ENCODE data around the gene TMEM151B.
A peak's percentile ranks its signal among the peaks of the same experiment; 100 is the strongest.

Gene TMEM151B

DNA sequence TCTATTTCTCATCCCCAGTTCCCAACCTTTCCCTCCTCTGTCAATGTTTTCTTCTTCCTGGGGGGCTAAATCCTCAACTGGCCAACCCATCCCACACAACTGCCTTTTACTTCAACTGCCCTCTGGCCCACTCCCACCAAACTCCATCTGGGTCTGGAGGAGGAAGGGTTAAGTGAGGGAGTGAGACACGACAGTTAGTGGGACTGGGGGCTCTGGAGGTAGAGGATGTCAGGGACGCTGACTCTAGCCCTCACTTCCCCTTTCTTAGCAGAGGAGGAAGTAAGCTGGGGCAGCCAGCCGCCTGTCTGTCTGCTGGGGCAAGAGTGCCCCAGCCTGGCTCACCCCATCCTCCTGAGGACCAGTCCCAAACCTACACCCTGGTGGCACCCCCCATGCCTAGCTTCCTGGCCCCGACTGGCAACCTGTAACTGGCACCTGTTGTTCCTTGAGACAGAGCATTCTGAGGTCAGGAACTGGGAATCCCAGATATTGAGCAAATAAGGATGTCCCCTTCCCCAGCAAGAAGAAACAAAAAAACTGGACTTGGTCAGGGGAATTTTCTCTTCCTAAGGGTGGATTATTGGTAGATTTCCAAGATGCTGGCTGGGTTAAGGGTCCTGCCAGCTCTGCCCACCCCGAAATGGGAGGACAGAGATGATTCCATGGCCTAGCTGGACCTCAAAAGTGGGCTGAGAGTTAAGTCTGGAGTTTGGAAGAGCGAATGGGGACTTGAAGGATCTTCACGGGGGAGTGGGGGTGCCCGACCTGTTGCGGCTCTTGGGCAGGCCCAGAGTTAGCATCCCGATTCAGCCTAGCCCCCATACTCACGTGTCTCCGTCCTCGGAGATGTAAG is 5.9 kb upstream of the TMEM151B start:
- no peak for DNase-seq (ENCODE audit: low spot score)

DNA sequence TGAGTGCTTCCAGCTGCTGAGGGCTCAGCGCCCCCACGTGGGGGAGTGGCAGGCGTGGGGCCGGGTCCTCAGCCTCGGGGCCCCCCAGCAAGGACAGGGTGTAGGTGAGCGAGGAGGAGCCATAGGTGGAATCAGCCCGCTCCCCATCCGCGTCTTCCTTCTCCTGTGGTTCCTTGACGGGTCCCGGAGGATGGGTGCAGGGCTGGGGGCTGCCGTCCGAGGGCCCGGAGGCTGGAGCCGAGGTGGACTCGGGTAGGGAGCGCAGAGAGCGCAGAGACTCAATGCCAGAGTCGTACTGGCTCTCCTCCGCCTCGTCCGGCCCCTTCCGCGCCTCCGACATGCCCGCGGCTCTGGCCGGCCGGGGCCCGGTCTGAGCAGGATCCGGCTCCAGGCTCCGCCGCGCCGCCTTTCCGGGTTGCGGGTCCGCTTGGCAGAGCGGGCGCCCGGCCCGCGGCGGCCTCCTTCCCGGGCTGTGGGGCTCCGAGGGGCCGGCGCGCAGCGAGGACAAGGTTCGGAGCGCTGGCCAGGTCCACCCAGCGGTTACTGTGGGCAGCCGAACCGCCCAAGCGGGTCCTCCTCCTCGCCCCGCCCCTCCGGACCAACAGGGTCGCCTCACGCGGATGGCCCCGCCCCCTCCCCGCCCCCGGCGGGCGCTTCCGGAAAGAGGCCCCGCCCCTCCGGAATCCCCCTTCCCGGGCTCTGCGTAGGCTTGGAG is 5.1 kb upstream of the TMEM151B start, which contains the start of gene NFKBIE:
NFKBIE (minus strand) TSS at position 545 of the 715 bp plus-strand sequence; CDS start at position 340, 205 bp downstream.
- peak; percentile 83 for DNase-seq (ENCODE audit: low spot score)

DNA sequence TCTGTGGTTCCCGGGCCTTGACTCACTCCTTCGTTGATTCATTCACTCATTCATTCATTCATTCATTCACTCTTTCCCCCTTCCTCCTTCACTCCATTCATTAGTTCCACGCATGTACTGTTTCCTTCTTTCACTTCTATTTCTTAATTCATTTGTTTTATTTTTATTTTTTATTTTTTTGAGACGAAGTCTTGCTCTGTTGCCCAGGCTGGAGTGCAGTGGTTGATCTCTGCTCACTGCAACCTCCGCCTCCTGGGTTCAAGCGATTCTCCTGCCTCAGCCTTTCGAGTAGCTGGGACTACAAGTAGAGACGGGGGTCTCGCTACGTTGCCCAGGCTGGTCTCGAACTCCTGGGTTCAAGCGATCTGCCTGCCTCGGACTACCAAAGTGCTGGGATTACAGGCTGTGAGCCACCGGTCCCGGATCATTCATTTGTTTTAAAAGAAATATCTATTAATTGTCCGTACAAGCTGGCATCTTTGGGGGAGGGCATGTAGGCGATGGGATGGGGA is 4.5 kb upstream of the TMEM151B start:
- no peak for DNase-seq (ENCODE audit: low spot score)

DNA sequence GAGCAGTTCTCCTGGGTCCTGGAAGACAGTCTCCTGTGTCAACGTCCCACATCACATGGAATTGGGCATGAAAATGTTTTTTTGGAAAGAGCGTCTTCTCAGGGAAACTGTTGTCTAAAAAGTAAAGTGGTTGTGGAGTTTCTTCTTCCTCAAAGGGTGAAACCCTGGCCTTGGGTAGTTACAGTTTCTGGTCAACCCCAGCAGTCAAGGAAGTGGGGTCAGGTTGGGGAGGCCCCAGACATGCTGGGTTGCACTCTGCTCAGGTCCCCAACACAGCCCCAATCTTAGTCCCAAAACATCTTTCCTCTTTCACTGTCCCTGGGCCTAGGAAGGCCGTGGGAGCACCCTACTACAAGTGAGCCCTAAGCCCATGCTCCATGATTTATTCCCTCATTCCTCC is 3.9 kb upstream of the TMEM151B start:
- DNase-seq (ENCODE audit: low spot score), result no peak

DNA sequence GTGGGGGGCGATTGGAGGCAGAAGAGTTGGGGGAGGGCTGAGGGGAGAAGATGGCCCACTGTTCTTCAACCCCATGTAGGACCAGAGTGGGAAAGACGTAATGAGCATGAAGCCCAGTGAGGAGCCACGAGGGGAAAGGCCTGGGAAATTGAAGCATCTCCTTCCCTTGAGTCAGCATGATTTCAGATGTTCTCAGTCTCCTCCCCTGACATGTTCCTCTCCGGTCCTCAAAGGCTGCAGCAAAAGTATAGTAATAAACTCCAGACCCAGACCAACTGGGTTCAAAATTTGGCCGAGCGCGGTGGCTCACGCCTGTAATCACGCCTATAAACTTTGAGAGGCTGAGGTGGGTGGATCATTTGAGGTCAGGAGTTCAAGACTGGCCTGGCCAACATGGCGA is 3.0 kb upstream of the TMEM151B start:
- DNase-seq (ENCODE audit: low spot score), result no peak

DNA sequence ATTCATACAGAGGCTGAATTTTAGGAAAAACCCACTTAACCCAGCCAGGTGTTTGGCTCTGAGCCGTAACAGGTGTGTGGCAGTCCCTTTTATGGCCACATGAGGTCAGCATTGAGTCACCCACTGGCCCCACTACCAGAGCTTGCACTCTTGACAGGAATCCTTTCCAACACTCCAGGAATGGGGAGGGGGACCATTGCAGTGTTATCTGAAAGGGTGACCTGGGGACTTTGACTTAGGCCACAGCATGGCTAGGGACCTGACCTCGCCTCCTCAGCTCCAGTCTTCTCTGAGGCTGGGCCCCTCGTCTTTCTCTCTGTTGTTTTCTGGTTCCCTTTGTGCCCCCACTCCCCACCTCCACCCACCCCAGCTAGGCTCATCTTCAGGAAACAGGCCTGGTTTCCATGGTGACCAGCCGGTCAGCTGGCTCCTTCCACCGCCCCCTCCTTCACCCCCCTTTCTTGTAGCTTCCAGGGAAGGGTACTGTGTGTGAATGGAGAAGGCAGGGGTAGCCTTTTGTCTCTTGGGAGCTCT is 2.1 kb upstream of the TMEM151B start:
- peak; percentile 73 for DNase-seq (ENCODE audit: low spot score)

DNA sequence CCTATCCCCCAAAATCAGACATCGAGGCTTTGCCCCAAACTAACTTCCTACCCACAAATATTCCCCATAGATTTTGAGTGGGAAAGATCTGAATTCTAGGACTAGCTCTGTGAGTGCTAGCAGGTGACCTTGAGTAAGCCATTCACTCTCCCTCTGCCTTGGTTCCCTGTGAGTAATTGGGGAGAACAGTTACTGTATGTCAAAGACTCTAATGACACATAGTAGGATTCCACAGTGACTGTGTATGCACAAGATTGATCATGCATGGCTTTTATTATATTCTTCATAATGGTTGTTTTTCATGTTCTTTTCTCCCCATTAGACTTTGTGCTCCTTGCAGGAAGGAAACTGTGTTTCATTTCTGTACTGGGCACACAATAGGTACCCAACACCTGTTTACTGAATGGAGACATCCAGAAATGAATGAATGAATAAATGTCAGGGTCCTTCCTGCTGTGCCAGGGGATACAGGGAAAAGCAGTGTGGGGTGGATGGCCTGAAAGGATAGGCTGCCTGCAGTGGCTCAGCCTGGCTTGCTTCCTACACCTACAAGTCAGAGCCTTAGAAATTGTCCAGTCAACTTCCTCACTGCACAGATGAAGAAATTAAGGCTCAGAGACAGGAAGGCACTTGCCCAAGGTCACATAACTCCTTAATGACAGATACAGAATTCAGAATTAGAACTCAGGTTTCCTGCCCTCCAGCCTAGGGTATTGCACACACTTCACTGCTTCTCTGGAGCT is 901 bp upstream of the TMEM151B start:
- no peak for DNase-seq (ENCODE audit: low spot score)

DNA sequence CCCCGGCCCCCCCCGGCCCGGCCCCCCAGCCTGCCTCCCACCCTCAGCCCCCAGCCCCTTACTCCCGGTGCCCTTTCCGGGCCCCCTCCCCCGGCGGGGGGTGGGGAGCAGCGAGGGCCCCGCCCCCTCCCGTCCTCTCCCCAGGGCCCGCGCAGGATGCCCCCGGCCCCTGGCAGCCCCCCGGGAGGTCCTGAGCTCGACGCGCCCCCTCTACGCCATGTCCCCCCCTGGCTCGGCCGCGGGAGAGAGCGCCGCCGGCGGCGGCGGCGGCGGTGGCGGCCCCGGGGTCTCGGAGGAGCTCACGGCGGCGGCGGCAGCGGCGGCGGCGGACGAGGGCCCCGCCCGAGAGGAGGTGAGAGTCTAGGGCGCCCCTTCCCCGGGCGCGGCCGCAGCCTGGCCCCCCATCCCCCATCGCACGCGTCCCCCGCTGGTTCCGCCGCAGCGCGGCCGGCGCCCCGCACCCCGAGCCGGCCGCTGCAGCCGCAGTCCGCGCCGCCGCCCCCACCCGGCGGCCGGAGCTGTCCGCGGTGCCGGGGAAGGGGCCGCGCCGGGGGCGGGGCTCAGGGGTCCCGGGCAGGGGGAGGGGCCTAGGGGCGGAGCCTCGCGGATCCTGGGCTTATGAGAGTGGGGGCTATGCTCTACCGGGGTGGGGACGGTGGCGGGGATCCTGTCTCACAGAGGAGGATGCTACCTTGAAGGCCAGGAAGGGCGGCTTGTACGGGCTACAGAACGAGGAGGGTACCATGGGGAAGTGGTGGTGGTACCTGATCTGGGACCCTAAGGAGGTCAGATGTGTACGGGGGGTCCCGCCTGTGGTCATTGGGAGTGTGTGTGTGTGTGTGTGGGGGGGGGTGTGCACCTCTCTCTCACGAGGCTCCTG is 516 bp downstream of the TMEM151B start:
- no peak for DNase-seq (ENCODE audit: low spot score)

DNA sequence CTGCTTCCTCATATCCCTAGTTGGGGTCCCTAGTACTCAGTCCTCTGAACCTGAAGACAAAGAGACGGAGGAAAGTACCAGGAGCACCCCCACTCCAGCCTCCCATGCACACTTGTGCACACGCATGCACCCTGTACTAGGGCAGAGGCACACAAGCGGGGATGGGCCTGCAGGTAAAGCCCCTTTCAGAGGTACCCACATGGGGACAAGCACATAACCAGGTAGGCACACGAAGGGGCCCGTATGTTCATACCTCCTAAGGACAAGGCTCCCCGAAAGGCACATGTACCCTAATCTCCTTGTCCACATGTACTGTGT is 1.1 kb downstream of the TMEM151B start:
- no peak for DNase-seq (ENCODE audit: low spot score)

DNA sequence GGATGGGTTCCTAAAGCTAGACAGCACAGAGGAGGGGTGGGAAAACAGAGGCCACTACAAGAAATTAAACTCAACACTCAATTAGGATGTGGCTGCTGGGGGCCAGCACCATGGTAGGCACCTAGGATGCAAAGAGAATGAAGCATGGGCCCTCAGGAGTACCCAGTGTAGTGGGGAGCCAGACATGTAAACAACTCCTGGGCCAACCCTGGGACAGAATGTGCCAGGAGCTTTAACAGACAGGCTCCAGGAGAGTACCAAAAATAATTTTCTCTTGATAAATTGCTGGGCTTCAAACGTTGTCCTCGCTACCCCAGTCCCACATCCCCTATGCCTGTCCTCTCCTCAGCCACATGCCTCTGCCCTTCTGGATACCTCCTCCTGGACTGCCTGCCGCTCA is 1.7 kb downstream of the TMEM151B start:
- DNase-seq (ENCODE audit: low spot score), result no peak

DNA sequence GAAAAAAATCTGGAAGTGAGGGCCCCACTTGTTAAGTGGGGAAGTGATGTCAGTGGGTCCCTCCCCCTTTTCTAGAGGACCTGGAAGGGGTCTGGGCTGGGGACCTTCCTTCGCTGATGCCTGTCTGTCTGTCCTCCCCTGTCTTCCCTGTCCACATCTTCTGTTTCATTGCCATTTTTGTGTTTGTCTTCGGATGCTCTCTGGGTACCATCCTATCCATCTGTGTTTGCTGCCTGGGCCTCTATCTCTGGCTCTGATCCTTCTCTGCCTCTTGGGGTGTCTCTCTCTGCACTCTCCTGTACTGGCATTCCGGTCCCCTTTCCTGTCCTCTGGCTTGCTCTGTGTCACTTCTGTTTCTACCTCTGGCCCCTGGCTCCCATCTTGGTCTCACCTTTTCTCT is 2.3 kb downstream of the TMEM151B start:
- DNase-seq (ENCODE audit: low spot score), result no peak

DNA sequence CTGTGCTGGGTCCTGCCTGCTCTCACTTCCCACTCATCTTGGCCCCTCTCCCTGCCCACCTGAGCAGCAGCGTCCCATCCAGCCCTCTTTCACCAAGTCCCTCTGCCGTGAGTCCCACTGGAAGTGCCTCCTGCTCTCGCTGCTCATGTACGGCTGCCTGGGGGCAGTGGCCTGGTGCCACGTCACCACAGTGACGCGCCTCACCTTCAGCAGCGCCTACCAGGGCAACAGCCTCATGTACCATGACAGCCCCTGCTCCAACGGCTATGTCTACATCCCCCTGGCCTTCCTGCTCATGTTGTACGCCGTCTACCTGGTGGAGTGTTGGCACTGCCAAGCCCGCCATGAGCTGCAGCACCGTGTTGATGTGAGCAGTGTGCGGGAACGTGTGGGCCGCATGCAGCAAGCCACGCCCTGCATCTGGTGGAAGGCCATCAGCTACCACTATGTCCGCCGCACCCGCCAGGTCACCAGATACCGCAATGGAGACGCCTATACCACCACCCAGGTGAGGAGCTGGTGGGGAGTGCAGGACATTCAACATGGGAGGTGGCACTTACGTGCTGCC is 2.8 kb downstream of the TMEM151B start:
- DNase-seq (ENCODE audit: low spot score), result no peak

DNA sequence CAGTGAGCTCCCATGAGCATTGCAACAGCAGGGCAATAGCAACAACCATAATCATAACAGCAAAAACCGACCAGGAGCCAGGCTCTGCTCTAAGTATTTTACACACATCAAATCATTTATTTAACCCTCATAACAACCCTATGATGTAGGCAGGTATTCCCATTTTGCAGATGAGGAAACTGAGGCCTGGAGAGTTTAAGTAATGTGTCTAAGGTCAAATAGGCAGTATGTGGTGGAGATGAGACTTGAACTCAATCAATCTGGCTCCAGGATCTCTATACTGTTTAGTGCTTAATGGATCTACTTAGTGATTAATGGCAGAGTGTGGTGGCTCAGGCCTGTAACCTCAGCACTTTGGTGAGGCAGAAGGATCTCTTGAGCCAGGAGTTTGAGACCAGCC is 3.4 kb downstream of the TMEM151B start:
- no peak for DNase-seq (ENCODE audit: low spot score)

DNA sequence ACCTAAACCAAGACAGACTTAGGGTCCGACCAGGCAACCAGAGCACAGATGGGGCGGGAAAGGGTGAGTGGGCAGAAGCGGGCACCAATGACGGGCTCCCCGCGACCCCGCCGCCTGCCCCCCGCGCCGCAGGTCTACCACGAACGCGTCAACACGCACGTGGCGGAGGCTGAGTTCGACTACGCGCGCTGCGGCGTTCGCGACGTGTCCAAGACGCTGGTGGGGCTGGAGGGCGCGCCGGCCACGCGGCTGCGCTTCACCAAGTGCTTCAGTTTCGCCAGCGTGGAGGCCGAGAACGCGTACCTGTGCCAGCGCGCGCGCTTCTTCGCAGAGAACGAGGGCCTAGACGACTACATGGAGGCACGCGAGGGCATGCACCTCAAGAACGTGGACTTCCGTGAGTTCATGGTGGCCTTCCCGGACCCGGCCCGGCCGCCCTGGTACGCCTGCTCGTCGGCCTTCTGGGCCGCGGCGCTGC is 5.1 kb downstream of the TMEM151B start:
- DNase-seq (ENCODE audit: low spot score), result no peak

DNA sequence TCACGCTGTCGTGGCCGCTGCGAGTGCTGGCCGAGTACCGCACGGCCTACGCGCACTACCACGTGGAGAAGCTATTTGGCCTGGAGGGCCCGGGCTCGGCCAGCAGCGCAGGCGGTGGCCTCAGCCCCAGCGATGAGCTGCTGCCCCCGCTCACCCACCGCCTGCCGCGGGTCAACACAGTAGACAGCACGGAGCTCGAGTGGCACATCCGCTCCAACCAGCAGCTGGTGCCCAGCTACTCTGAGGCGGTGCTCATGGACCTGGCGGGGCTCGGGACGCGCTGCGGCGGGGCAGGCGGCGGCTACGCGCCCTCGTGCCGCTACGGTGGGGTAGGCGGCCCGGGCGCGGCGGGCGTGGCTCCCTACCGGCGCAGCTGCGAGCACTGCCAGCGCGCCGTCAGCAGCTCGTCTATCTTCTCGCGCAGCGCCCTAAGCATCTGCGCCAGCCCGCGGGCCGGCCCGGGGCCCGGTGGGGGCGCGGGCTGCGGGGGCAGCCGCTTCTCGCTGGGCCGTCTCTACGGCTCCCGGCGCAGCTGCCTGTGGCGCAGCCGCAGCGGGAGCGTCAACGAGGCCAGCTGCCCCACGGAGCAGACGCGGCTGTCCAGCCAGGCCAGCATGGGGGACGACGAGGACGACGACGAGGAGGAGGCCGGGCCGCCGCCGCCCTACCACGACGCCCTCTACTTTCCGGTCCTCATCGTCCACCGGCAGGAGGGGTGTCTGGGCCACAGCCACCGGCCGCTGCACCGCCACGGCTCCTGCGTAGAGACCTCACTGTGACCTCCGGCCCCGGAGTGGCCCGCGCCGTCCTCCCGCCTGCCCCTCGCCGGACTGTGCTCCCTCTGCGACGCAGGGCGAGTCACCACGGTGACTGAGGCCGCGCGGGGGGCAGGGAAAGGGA is 5.7 kb downstream of the TMEM151B start:
- no peak for DNase-seq (ENCODE audit: low spot score)

DNA sequence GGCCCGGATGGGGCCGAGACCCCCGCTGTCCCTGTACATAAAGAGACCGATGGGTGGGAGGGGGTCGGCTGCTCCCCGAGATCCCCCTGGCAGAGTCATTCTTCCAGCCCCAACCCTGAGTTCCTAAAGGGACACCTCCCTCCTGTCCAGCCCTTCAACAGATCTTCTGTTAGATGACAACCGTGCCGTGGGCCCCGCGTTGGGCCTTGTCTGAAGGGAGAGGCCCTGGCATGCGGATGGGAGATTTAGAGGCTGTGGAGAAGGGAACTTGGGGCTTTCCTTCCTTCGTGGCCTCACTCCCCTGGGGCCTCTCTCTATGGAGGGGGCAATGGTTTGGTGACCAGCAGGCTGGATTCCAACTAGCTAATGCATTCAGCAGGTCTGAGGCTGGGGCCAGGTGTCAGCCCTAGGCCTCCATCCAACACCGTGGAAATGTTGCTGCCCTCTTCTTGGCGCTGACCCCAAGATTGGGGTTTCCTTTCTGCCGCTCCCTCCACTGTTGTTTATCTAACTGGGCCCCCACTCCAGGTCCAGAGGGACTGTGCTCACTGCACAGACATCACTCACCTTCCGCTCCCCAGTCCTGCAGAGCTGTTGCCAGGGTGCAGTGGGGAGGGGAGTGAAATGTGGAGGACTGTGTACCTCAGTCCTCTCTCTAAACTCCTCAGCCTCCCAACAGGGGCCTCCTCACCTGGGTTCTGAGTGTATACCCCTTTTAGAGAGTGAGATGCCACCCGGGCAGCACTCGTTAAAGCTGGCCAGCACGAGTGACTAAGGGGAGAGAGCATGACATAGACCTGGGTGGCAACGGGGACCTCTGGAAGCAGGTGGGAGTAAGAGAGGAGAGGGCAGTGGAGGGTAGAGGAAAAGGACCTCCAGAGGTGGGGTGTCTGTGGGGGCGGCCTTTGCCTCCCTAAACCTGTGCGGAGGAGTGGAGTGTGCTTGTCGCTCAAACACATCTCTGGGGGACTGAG is 6.7 kb downstream of the TMEM151B start:
- no peak for DNase-seq (ENCODE audit: low spot score)

DNA sequence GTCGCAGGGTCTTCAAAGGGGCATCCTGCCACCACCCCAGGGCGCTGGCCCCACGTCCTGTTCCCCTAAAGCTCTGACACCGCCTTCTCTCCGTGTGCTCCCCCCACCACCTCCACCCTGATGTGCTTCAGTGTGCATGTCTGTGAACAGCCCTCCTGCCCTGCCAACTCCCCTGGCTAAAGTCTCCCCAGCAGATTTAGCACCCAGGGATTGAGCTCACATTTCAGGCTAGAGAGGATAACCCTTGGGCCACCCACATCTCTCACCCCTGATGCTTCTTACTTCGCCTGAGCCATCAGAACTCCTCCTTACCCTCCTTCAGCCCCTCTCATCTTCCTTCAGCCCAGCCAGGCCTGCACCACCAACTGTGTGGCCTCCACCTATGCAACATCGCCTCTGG is 7.5 kb downstream of the TMEM151B start:
- no peak for DNase-seq (ENCODE audit: low spot score)

DNA sequence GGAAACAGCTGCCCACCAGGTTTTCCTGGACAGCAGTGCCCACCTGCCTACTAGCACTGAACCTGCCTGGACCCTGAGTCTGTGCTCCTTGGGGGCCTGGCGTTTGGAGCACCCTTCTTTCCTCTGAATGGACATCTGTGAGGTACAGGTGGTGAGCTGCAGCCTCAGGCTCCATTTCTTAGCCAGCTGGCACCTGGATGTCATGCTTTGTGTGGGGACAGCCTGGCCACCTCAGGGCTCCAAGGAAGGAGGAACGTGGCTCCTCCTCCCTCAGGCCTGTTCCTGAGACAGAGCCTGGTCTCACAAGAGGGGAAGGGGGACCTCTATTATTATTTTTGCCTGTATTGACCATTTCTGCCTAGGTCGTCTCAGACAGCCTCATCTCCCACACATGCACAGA is 8.1 kb downstream of the TMEM151B start:
- DNase-seq (ENCODE audit: low spot score), result no peak
